Measurements from ENCODE around the gene GNA14.

DNA sequence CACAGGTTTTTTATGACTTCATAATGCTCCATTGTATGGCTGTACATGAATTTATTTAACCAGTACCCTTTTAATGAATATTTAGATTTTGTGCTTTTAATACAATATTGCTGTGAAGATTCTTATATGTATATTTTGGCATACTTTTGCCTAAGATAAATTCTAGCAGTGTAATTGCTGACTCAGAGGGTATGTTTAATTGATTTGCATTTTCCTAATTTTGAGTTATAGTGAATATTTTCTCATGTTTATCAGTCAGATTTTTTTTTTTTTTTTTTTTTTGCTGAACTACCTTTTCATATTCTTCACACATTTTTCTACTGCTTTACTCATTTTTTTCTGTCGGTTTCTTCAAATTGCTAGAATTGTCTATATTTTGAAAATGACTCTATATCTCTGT is 248.2 kb downstream of the GNA14 start:
- TF ChIP-seq POLR2A (IDR thresholded peaks at IDR 0.05; ENCODE audit: borderline replicate concordance, extremely low read depth, insufficient read depth, insufficient read length): no peak
- no peak for TF ChIP-seq EZH2 (IDR thresholded peaks at IDR 0.05)
- no peak for TF ChIP-seq RAD21 (IDR thresholded peaks at IDR 0.05; ENCODE audit: low read depth)
- TF ChIP-seq, protein P1, sequence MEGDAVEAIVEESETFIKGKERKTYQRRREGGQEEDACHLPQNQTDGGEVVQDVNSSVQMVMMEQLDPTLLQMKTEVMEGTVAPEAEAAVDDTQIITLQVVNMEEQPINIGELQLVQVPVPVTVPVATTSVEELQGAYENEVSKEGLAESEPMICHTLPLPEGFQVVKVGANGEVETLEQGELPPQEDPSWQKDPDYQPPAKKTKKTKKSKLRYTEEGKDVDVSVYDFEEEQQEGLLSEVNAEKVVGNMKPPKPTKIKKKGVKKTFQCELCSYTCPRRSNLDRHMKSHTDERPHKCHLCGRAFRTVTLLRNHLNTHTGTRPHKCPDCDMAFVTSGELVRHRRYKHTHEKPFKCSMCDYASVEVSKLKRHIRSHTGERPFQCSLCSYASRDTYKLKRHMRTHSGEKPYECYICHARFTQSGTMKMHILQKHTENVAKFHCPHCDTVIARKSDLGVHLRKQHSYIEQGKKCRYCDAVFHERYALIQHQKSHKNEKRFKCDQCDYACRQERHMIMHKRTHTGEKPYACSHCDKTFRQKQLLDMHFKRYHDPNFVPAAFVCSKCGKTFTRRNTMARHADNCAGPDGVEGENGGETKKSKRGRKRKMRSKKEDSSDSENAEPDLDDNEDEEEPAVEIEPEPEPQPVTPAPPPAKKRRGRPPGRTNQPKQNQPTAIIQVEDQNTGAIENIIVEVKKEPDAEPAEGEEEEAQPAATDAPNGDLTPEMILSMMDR (IDR thresholded peaks at IDR 0.05 in 2 of 3, conservative IDR thresholded peaks at IDR 0.05 in 1 of 3; ENCODE audit: borderline replicate concordance in 1 of 3, insufficient read depth in 1 of 3, low read depth in 2 of 3, low read length in 2 of 3): no peak
- no peak for TF ChIP-seq JUND (IDR thresholded peaks at IDR 0.05)
- TF ChIP-seq POLR2AphosphoS5 (IDR thresholded peaks at IDR 0.05; ENCODE audit: low read depth, low read length): no peak
- TF ChIP-seq YY1 (IDR thresholded peaks at IDR 0.05; ENCODE audit: extremely low read depth, insufficient replicate concordance, low read depth, low read length): no peak
- TF ChIP-seq SIN3A (IDR thresholded peaks at IDR 0.05; ENCODE audit: low read depth): no peak
- no peak for TF ChIP-seq FOSL1 (IDR thresholded peaks at IDR 0.05; ENCODE audit: low read depth)
- TF ChIP-seq, protein P2, sequence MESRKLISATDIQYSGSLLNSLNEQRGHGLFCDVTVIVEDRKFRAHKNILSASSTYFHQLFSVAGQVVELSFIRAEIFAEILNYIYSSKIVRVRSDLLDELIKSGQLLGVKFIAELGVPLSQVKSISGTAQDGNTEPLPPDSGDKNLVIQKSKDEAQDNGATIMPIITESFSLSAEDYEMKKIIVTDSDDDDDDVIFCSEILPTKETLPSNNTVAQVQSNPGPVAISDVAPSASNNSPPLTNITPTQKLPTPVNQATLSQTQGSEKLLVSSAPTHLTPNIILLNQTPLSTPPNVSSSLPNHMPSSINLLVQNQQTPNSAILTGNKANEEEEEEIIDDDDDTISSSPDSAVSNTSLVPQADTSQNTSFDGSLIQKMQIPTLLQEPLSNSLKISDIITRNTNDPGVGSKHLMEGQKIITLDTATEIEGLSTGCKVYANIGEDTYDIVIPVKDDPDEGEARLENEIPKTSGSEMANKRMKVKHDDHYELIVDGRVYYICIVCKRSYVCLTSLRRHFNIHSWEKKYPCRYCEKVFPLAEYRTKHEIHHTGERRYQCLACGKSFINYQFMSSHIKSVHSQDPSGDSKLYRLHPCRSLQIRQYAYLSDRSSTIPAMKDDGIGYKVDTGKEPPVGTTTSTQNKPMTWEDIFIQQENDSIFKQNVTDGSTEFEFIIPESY (IDR thresholded peaks at IDR 0.05; ENCODE audit: extremely low read depth, insufficient replicate concordance, low read length): no peak
